Ishikawa (cell line): Measurements from ENCODE around the gene MYO7B.

Experiments used
- CEBPB ChIP-seq: IDR thresholded peaks from 2 replicates; pipeline ENCODE4 v1.6.1; 2012
- CREB1 ChIP-seq: IDR thresholded peaks from 2 replicates; pipeline ENCODE4 v1.6.1; 2012; ENCODE audit warnings: low read depth
- EGR1 ChIP-seq: IDR thresholded peaks from 2 replicates; pipeline ENCODE4 v1.6.1; 2012
- EP300 ChIP-seq: IDR thresholded peaks from 2 replicates; pipeline ENCODE4 v1.6.1; 2012; ENCODE audit warnings: borderline replicate concordance
- FOXM1 ChIP-seq: IDR thresholded peaks from 2 replicates; pipeline ENCODE4 v1.6.1; 2012; ENCODE audit warnings: low read depth, borderline replicate concordance
- MAX ChIP-seq: IDR thresholded peaks from 2 replicates; pipeline ENCODE4 v1.6.1; 2012
- NFIC ChIP-seq: IDR thresholded peaks from 2 replicates; pipeline ENCODE4 v1.6.1; 2012
- RAD21 ChIP-seq: IDR thresholded peaks from 2 replicates; pipeline ENCODE4 v1.6.1; 2012; ENCODE audit warnings: low read depth
- REST ChIP-seq: IDR thresholded peaks from 2 replicates; pipeline ENCODE4 v1.6.1; 2012; ENCODE audit warnings: low read depth, mild to moderate bottlenecking
- TAF1 ChIP-seq: IDR thresholded peaks from 2 replicates; pipeline ENCODE4 v1.6.1; 2012; ENCODE audit warnings: low read depth, mild to moderate bottlenecking
- TCF12 ChIP-seq: IDR thresholded peaks from 2 replicates; pipeline ENCODE4 v1.6.1; 2012; ENCODE audit warnings: low read depth
- TEAD4 ChIP-seq: IDR thresholded peaks from 2 replicates; pipeline ENCODE4 v1.6.1; 2012
- USF1 ChIP-seq: IDR thresholded peaks from 2 replicates; pipeline ENCODE4 v1.6.1; 2012
- YY1 ChIP-seq: IDR thresholded peaks from 2 replicates; pipeline ENCODE4 v1.6.1; 2012; ENCODE audit warnings: low read depth
- ZBTB7A ChIP-seq: IDR thresholded peaks from 2 replicates; pipeline ENCODE4 v1.6.1; 2012; ENCODE audit warnings: low read depth

Gene MYO7B

GRCh38 chr2:127508023-127508630 is 27.4 kb upstream of the MYO7B start:
- TF ChIP-seq TEAD4 (no peak), ZBTB7A (no peak), EP300 (no peak), MAX (no peak), USF1 (no peak), FOXM1 (no peak), NFIC (no peak), EGR1 (no peak), YY1 (no peak), TCF12 (no peak), CEBPB (no peak)

- TF ChIP-seq RAD21 (no peak), EGR1 (no peak), NFIC (peak; percentile 67), YY1 (no peak), EP300 (no peak)
Observed at GRCh38 chr2:127508631-127509034, 26.9 kb upstream of the MYO7B start.

- TF ChIP-seq FOXM1 = no peak
- peak; percentile 49; the same call in 1 of the 2 replicates for TF ChIP-seq CEBPB
Observed at GRCh38 chr2:127510073-127510472, 25.4 kb upstream of the MYO7B start.

- TF ChIP-seq ZBTB7A (no peak), REST (no peak), YY1 (no peak), TCF12 (no peak), NFIC (no peak), EP300 (no peak), RAD21 (no peak), TAF1 (no peak), FOXM1 (no peak), CREB1 (no peak), EGR1 (no peak), USF1 (no peak), TEAD4 (no peak), MAX (no peak)
Observed at GRCh38 chr2:127511090-127511695, 24.3 kb upstream of the MYO7B start.

GRCh38 chr2:127511917-127512316 is 23.6 kb upstream of the MYO7B start:
- no peak for TF ChIP-seq MAX

GRCh38 chr2:127512362-127512761 is 23.1 kb upstream of the MYO7B start:
- no peak for TF ChIP-seq EP300
- no peak for TF ChIP-seq FOXM1
- no peak for TF ChIP-seq ZBTB7A
- no peak for TF ChIP-seq TCF12
- no peak for TF ChIP-seq USF1
- TF ChIP-seq CEBPB = no peak
- TF ChIP-seq REST = no peak
